H9 (cell line): Measurements from ENCODE around the gene SMPD2. TPM values are rescaled to one million over a fixed set of nuclear protein-coding genes. Genes with fewer than 3 reads are reported as not detected.

Experiments used
- DNase-seq: peaks from one replicate; pipeline ENCODE4 v3.0.0-alpha.2; 2017
- H2AFZ ChIP-seq: one replicate; pipeline ENCODE4 v1.6.1; 2013; ENCODE audit warnings: mild to moderate bottlenecking, low read length, control low read depth, moderate library complexity
- H2AK5ac ChIP-seq: 2 replicates; pipeline ENCODE4 v1.6.1; 2013; ENCODE audit warnings: low read length, control low read depth, mixed read lengths; ENCODE audit not compliant: insufficient read length
- H2BK120ac ChIP-seq: one replicate; pipeline ENCODE4 v1.6.1; 2013; ENCODE audit warnings: low read depth, mild to moderate bottlenecking, low read length, control low read depth, inconsistent platforms; ENCODE audit not compliant: poor library complexity, severe bottlenecking
- H2BK12ac ChIP-seq: 2 replicates; pipeline ENCODE4 v1.6.1; 2013; ENCODE audit warnings: low read length, control low read depth, mixed read lengths, low read depth; ENCODE audit not compliant: insufficient read length
- H2BK15ac ChIP-seq: 2 replicates; pipeline ENCODE4 v1.6.1; 2013; ENCODE audit warnings: low read depth, low read length, control low read depth
- H2BK20ac ChIP-seq: one replicate; pipeline ENCODE4 v1.6.1; 2013; ENCODE audit warnings: low read depth, mild to moderate bottlenecking, low read length, control low read depth, inconsistent platforms; ENCODE audit not compliant: poor library complexity, severe bottlenecking
- H2BK5ac ChIP-seq: 2 replicates; pipeline ENCODE4 v1.6.1; 2013; ENCODE audit warnings: low read length, control low read depth, mixed read lengths; ENCODE audit not compliant: insufficient read length
- H3K14ac ChIP-seq: 2 replicates; pipeline ENCODE4 v1.6.1; 2013; ENCODE audit warnings: low read length, control low read depth; ENCODE audit not compliant: insufficient read depth
- H3K18ac ChIP-seq: 2 replicates; pipeline ENCODE4 v1.6.1; 2013; ENCODE audit warnings: low read depth, mild to moderate bottlenecking, mixed read lengths, low read length, control low read depth; ENCODE audit not compliant: insufficient read length
- H3K23ac ChIP-seq: 2 replicates; pipeline ENCODE4 v1.6.1; 2013; ENCODE audit warnings: low read length, control low read depth, mixed read lengths, low read depth; ENCODE audit not compliant: insufficient read length
- H3K23me2 ChIP-seq: 2 replicates; pipeline ENCODE4 v1.6.1; 2013; ENCODE audit warnings: low read depth, mild to moderate bottlenecking, mixed read lengths, low read length, control low read depth; ENCODE audit not compliant: insufficient read length, poor library complexity, severe bottlenecking
- H3K27ac ChIP-seq: 2 replicates; pipeline ENCODE4 v1.5.1; 2013; ENCODE audit warnings: low read length, control low read depth, mixed read lengths, low read depth; ENCODE audit not compliant: insufficient read length
- H3K27me3 ChIP-seq: 2 replicates; pipeline ENCODE4 v1.6.1; 2013; ENCODE audit warnings: low read length, control low read depth, inconsistent platforms; ENCODE audit not compliant: insufficient read depth
- H3K4ac ChIP-seq: 2 replicates; pipeline ENCODE4 v1.6.1; 2013; ENCODE audit warnings: low read depth, mild to moderate bottlenecking, control low read depth, inconsistent platforms, low read length, moderate library complexity
- H3K4me1 ChIP-seq: 2 replicates; pipeline ENCODE4 v1.6.1; 2013; ENCODE audit warnings: low read length, control low read depth, inconsistent platforms; ENCODE audit not compliant: insufficient read depth
- H3K4me2 ChIP-seq: 2 replicates; pipeline ENCODE4 v1.6.1; 2013; ENCODE audit warnings: low read length, control low read depth, mixed read lengths; ENCODE audit not compliant: insufficient read length, insufficient read depth
- H3K56ac ChIP-seq: 2 replicates; pipeline ENCODE4 v1.6.1; 2013; ENCODE audit warnings: low read depth, mild to moderate bottlenecking, mixed read lengths, low read length, control low read depth; ENCODE audit not compliant: insufficient read length
- H3K79me1 ChIP-seq: 2 replicates; pipeline ENCODE4 v1.6.1; 2013; ENCODE audit warnings: low read depth, mild to moderate bottlenecking, moderate library complexity, low read length, control low read depth, inconsistent platforms; ENCODE audit not compliant: insufficient read depth, poor library complexity, severe bottlenecking
- H3K79me2 ChIP-seq: 2 replicates; pipeline ENCODE4 v1.6.1; 2013; ENCODE audit warnings: low read length, control low read depth, inconsistent platforms; ENCODE audit not compliant: insufficient read depth
- H3K9ac ChIP-seq: 2 replicates; pipeline ENCODE4 v1.6.1; 2013; ENCODE audit warnings: low read length, control low read depth, mixed read lengths; ENCODE audit not compliant: insufficient read length; ENCODE audit errors: extremely low read depth
- H3K9me3 ChIP-seq: one replicate; pipeline ENCODE4 v1.6.1; 2013; ENCODE audit warnings: low read depth, low read length, inconsistent platforms; ENCODE audit not compliant: control insufficient read depth
- H3T11ph ChIP-seq: one replicate; pipeline ENCODE4 v1.6.1; 2013; ENCODE audit warnings: mild to moderate bottlenecking, low read length, control low read depth, inconsistent platforms
- H4K20me1 ChIP-seq: one replicate; pipeline ENCODE4 v1.6.1; 2013; ENCODE audit not compliant: control insufficient read depth, insufficient read length, insufficient read depth
- H4K5ac ChIP-seq: 2 replicates; pipeline ENCODE4 v1.6.1; 2013; ENCODE audit warnings: low read depth, mild to moderate bottlenecking, mixed read lengths, low read length, control low read depth; ENCODE audit not compliant: insufficient read length
- H4K8ac ChIP-seq: replicated peaks from 2 replicates; pipeline ENCODE4 v1.6.1; 2013; ENCODE audit warnings: low read length, control low read depth, mixed read lengths, low read depth; ENCODE audit not compliant: insufficient read length
- H4K91ac ChIP-seq: 2 replicates; pipeline ENCODE4 v1.6.1; 2013; ENCODE audit warnings: low read depth, mild to moderate bottlenecking, moderate library complexity, mixed read lengths, low read length, control low read depth; ENCODE audit not compliant: insufficient read length
- H3K27ac Mint-ChIP-seq, 3 experiments: 2 replicates in 2 of 3; 3 replicates in 1 of 3; pipeline ENCODE4 v1.8.0; 2020 to 2021; ENCODE audit warnings: mixed read lengths in 3 of 3, mild to moderate bottlenecking in 1 of 3, moderate library complexity in 1 of 3
- H3K27me3 Mint-ChIP-seq: 2 replicates; pipeline ENCODE4 v1.8.0; 2021; ENCODE audit warnings: low read depth, mild to moderate bottlenecking, moderate library complexity, mixed read lengths
- H3K36me3 Mint-ChIP-seq, 3 experiments: 2 replicates in 2 of 3; 3 replicates in 1 of 3; pipeline ENCODE4 v1.8.0; 2020 to 2021; ENCODE audit warnings: low read depth in 3 of 3, mixed read lengths in 3 of 3; ENCODE audit not compliant: insufficient read depth in 1 of 3
- H3K4me1 Mint-ChIP-seq, 2 experiments: 2 replicates each; pipeline ENCODE4 v1.8.0; 2020; ENCODE audit warnings: mixed read lengths in 2 of 2
- H3K4me3 Mint-ChIP-seq, 2 experiments: 2 replicates in 1 of 2; 3 replicates in 1 of 2; pipeline ENCODE4 v1.8.0; 2020 to 2021; ENCODE audit warnings: mild to moderate bottlenecking in 2 of 2, mixed read lengths in 2 of 2, moderate library complexity in 1 of 2
- H3K9me3 Mint-ChIP-seq, 2 experiments: 2 replicates in 1 of 2; 3 replicates in 1 of 2; pipeline ENCODE4 v1.8.0; 2020; ENCODE audit warnings: mild to moderate bottlenecking in 2 of 2, mixed read lengths in 2 of 2, moderate library complexity in 1 of 2
- CTCF ChIP-seq: fragments of 200-600 bp; sonication (generic); conservative IDR thresholded peaks from 3 replicates; pipeline ENCODE4 v1.8.0; 2021; ENCODE audit warnings: antibody characterized with exemption, mild to moderate bottlenecking
- WGBS: extraction: QIAGEN DNeasy Blood & Tissue Kit; methylation state at CpG from one replicate; pipeline ENCODE4 v1.1.7; 2013; ENCODE audit warnings: missing lambda C conversion rate, low lambda C conversion rate, mixed read lengths; ENCODE audit not compliant: insufficient read length; ENCODE audit errors: extremely low coverage; 5-methylcytosine and 5-hydroxymethylcytosine counted together
- total RNA-seq: library from RNA; stranded (reverse); gene quantifications from 2 replicates; pipeline ENCODE4 v1.2.1, GENCODE V29; 2021

Gene SMPD2
- total RNA-seq, 1 experiment from 2014 or later = 13.0 TPM

DNA sequence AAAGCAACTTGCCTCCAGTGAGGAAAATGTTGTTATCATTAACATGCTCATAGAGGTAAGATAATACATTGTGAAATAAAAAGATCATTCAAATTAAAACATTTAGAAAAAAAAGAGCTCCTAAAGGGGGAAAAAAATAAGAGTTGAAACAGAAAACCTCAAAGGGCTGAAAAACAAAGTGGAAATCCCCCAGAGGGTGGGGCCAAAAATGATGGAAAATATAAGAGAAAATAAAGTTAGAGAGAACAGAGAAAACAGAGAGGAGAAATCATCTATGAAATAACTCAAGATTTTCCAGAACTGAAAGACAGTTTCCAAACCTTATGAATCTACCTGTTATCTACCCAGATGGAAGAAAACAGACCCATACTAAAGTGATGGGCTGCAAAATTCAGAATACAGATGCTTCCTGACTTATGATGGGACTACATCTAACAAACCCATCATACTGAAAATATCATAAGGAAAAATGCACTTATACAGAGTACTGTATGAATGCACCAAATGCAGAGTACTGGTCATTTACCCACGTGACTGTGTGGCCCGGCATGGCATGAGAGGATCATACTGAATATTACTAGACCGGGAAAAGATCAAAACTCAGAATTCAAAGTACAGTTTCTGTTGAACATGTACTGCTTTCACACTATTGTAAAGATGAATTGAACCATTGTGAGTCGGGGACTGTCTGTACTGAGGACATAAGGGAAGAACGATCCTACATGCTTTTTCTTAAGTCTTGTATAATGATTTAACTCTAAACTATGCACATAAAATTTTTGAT is 38.5 kb downstream of the SMPD2 start:
- Mint-ChIP-seq H3K4me3 (peak overlapping the region; percentile 54 to 64), H3K9me3 (no peaks in the 10 kb centered on the region), H3K36me3 (peaks cover 30 to 75% (median 67%) of the 10 kb centered on the region in 3 experiments), H3K27me3 (no peaks in the 10 kb centered on the region), H3K27ac (peak overlapping the region; percentile 81 to 90 (median 85); a peak in 4 of 7 replicates), H3K4me1 (peaks cover 49% of the 10 kb centered on the region in 2 experiments)
- Histone ChIP-seq H2AFZ (no peak overlapping the region), H3K27ac (no peak overlapping the region), H3K9ac (peak overlapping the region; percentile 26), H4K20me1 (no peaks in the 10 kb centered on the region), H2BK20ac (no peak overlapping the region), H3K18ac (no peak overlapping the region), H3K23me2 (peaks cover 4% of the 10 kb centered on the region), H3K4ac (no peak overlapping the region), H3K27me3 (no peaks in the 10 kb centered on the region), H2BK12ac (no peak overlapping the region), H3K14ac (no peak overlapping the region), H2BK5ac (no peak overlapping the region), H3K4me1 (peaks cover 13% of the 10 kb centered on the region; the same call in 1 of the 2 replicates), H3K9me3 (no peaks in the 10 kb centered on the region), H3T11ph (no peak overlapping the region), H3K79me1 (peaks cover 2% of the 10 kb centered on the region), H4K91ac (no peak overlapping the region), H3K4me2 (peak overlapping the region; percentile 43), H3K56ac (no peak overlapping the region), H3K23ac (no peak overlapping the region), H2AK5ac (no peak overlapping the region), H4K5ac (no peak overlapping the region), H3K79me2 (peaks cover 31% of the 10 kb centered on the region; the same call in 1 of the 2 replicates), H4K8ac (no peak overlapping the region), H2BK120ac (no peak overlapping the region), H2BK15ac (no peak overlapping the region)
- no peak for TF ChIP-seq CTCF
- DNase-seq = no peak
- WGBS = no CpG with 5 or more reads among the region's 5 CpGs
